Measurements from ENCODE around the gene HACD1.

- TF ChIP-seq CTCF (IDR thresholded peaks at IDR 0.05; ENCODE audit: insufficient read depth, low read length, poor library complexity, severe bottlenecking) (no peak), EZH2phosphoT487 (conservative IDR thresholded peaks at IDR 0.05; ENCODE audit: low read length) (no peak)
These were observed 10.1 kb downstream of the HACD1 start for GRCh38 chr10:17607060-17607459.

Data from SU-DHL-6 (cell line).